Memory B cell (primary cell): ENCODE measurements around the gene FUT6.
"Not testable (repeated sequence)": the region's sequence is repeated elsewhere in the genome, so short reads cannot be mapped to it uniquely, and the experiment has no call there.

Experiments
- ATAC-seq: fragments of 150-1000 bp; cut with Tn5 transposase; 2 replicates; pipeline ENCODE4 v1.10.0; 2021; ENCODE audit warnings: low read depth, mild to moderate bottlenecking, moderate library complexity
- DNase-seq, 2 donors: peaks; one replicate each; pipeline ENCODE4 v3.0.0; 2022; ENCODE audit warnings: low spot score in 2 of 2
- H3K27ac Mint-ChIP-seq: one replicate; pipeline ENCODE4 v1.8.0; 2022; ENCODE audit warnings: mild to moderate bottlenecking, moderate library complexity, mixed read lengths
- H3K27me3 Mint-ChIP-seq: one replicate; pipeline ENCODE4 v1.8.0; 2022; ENCODE audit warnings: mixed read lengths
- H3K36me3 Mint-ChIP-seq: one replicate; pipeline ENCODE4 v1.8.0; 2022; ENCODE audit warnings: mild to moderate bottlenecking, mixed read lengths
- H3K4me1 Mint-ChIP-seq: one replicate; pipeline ENCODE4 v1.8.0; 2022; ENCODE audit warnings: mixed read lengths
- H3K4me3 Mint-ChIP-seq: one replicate; pipeline ENCODE4 v1.8.0; 2022; ENCODE audit warnings: mild to moderate bottlenecking, moderate library complexity, mixed read lengths
- H3K9me3 Mint-ChIP-seq: one replicate; pipeline ENCODE4 v1.8.0; 2022; ENCODE audit warnings: mixed read lengths

FUT6 gene

DNA sequence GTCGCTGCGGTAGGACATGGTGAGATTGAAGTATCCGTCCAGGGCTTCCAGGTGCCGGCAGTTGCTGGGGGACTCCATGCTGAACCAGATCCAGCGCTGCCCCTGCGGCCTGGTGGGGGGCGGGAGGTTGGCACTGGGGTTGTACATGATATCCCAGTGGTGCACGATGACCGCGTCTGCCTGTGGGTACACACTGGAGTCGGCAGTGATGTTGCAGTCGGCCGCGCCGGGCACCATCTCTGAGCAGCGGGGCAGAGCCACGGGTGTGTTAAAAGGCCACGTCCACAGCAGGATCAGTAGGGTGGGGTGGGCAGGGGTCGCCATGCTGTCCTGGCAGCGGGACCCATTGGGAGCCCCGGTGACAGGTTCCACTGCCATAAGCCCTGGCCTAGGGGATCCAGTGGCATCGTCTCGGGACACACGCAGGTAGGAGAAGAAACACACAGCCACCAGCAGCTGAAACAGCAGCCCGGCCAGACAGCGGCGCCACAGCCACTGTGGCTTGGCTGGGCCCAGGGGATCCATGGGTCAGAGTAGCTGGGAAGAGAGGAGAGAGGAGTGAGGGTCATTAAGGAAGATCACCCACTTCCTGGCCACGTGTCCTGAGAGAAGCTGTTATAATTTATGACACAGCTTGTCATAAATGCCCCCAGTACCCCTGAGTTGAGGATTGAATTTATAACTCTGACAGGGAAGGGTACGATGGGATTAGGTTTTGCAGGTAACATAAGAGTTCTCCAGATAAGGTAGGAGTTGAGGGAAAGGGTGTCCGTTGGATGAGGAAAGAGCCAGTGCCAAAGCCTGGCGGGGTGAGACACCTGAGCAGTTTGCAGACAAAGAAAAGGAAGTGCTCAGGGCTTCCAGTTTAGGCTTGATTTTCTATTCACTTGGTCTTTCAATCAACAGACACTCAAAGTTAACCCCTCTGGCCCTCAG, 28.0 kb upstream of the FUT6 start:
- no peaks in the 10 kb centered on the region for H3K9me3 Mint-ChIP-seq
- no peak overlapping the region for H3K4me3 Mint-ChIP-seq
- H3K27ac Mint-ChIP-seq: no peak overlapping the region
- ATAC-seq (no peak), DNase-seq (no peak)
- H3K27me3 Mint-ChIP-seq: peaks cover 18% of the 10 kb centered on the region
- H3K36me3 Mint-ChIP-seq: no peaks in the 10 kb centered on the region
- no peaks in the 10 kb centered on the region for H3K4me1 Mint-ChIP-seq

DNA sequence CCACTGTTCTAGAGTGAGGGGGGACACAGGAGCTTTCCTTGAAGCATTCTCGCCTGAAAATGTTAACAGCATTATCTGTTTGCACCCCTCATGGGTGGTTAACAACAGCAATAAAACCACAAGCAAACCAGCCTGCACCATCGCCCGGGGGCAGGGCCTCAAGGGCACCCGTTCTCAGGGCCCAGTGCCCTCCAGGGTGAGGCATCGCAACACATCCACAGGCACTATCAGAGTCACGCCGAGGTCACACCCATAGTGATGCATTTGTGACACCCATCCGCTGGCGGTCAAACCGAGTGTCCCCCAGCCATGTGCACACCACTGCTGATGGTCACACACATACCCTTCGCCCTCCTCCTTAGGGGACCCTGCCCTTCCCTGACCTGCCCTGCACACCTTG, 26.3 kb upstream of the FUT6 start:
- peaks cover 18% of the 10 kb centered on the region for H3K27me3 Mint-ChIP-seq
- H3K4me3 Mint-ChIP-seq: no peak overlapping the region
- H3K36me3 Mint-ChIP-seq: no peaks in the 10 kb centered on the region
- ATAC-seq: no peak
- no peak overlapping the region for H3K27ac Mint-ChIP-seq
- H3K4me1 Mint-ChIP-seq: no peaks in the 10 kb centered on the region
- no peak for DNase-seq
- H3K9me3 Mint-ChIP-seq: no peaks in the 10 kb centered on the region

DNA sequence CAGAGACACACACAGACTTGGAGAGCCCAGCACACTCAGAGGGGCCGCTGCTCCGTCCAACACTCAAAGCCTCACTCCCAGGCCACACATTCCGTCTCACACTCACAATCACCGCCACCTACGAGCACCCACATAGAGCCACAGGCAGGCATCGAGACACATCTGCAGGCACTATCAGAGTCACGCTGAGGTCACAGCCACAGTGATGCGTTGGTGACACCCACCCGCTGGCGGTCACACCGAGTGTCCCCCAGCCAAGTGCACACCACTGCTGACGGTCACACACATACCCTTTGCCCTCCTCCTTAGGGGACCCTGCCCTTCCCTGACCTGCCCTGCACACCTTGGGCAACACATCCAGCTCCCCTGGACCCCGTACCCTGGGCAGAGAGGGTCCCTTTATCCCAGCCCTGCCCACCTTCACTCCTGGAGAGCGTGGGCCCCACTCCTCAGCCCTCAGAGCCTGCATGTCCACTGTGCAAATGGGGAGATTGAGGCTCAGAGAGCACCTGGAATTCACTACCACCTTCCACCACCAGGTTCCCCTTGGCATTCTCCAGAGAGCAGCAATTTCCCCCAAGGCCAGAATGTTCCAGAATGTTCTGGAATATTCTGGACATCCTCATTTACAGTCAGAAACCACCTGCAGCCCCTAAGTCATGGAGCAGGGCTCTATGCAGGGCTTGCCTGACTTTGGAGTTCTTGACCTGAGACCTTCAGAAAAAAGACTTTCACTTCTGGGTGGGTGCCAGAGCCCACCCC, 25.4 kb upstream of the FUT6 start:
- no peak overlapping the region for H3K27ac Mint-ChIP-seq
- no peak overlapping the region for H3K4me3 Mint-ChIP-seq
- no peaks in the 10 kb centered on the region for H3K36me3 Mint-ChIP-seq
- peaks cover 17% of the 10 kb centered on the region for H3K27me3 Mint-ChIP-seq
- ATAC-seq (no peak), DNase-seq (no peak)
- H3K4me1 Mint-ChIP-seq: no peaks in the 10 kb centered on the region
- no peaks in the 10 kb centered on the region for H3K9me3 Mint-ChIP-seq

DNA sequence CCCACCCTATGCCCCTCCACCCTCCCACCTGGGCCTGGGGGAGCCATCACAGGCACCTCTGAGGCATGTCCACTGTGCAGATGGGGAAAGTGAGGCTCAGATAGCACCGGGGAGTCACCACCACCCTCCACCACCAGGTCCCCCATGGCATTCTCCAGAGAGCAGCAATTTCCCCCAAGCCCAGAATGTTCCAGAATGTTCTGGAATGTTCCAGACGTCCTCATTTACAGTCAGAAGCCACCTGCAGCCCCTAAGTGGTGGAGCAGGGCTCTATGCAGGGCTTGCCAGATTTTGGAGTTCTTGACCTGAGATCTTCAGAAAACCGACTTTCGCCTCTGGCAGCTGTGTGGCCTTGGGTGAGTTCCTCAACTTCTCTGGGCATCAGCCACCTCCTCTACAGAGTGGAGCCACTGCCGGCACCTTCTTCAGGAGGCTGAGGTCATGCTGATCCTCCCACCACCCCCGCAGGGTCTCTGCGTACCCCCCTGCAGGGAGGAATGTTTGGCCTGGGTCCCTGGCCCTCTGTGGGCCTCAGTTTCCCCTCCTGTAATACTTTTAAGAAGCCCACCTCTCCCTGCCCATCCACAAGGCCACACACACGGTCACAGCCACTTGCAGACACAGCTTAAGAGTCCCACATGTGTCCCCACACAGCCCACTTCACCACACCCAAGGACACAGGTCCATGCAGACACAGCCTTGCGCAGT, 24.7 kb upstream of the FUT6 start:
- H3K4me1 Mint-ChIP-seq: no peaks in the 10 kb centered on the region
- no peak overlapping the region for H3K4me3 Mint-ChIP-seq
- DNase-seq (no peak), ATAC-seq (no peak)
- no peaks in the 10 kb centered on the region for H3K9me3 Mint-ChIP-seq
- H3K27ac Mint-ChIP-seq: no peak overlapping the region
- peaks cover 17% of the 10 kb centered on the region for H3K27me3 Mint-ChIP-seq
- H3K36me3 Mint-ChIP-seq: no peaks in the 10 kb centered on the region

DNA sequence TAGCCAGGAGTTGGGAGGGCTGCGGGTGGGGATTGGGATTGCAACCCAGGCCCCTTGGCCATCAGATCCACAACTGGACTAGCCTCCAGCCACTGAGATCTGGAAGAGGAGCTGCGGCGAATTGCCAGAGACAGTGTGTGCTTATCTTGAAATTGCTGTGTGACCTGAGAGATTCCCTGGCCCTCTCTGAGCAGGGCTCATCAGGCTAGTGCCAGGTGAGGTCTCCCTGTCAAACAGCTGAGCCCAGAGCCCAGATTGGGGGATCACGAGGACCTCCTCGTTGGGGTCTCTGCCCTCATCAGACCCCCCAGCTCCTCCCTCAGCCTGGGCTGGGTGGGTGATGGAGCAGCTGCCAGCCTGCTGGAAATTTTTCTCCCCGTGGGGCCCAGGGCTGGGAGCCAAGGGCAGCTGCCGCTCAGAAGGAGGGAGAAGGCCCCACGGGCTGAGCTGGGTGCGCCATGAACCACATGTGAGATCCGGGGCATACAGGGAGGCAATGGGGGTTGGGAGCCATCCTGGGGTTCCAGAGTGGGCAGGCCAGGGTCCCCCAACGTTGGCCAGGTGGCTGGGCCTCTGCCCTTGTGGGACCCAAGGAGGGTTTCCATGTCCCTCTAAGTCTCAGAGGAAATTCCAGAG, 23.6 kb upstream of the FUT6 start:
- ATAC-seq (no peak), DNase-seq (no peak)
- Mint-ChIP-seq H3K27ac (no peak overlapping the region), H3K4me1 (no peaks in the 10 kb centered on the region), H3K27me3 (peaks cover 15% of the 10 kb centered on the region), H3K9me3 (no peaks in the 10 kb centered on the region), H3K36me3 (no peaks in the 10 kb centered on the region), H3K4me3 (no peak overlapping the region)

DNA sequence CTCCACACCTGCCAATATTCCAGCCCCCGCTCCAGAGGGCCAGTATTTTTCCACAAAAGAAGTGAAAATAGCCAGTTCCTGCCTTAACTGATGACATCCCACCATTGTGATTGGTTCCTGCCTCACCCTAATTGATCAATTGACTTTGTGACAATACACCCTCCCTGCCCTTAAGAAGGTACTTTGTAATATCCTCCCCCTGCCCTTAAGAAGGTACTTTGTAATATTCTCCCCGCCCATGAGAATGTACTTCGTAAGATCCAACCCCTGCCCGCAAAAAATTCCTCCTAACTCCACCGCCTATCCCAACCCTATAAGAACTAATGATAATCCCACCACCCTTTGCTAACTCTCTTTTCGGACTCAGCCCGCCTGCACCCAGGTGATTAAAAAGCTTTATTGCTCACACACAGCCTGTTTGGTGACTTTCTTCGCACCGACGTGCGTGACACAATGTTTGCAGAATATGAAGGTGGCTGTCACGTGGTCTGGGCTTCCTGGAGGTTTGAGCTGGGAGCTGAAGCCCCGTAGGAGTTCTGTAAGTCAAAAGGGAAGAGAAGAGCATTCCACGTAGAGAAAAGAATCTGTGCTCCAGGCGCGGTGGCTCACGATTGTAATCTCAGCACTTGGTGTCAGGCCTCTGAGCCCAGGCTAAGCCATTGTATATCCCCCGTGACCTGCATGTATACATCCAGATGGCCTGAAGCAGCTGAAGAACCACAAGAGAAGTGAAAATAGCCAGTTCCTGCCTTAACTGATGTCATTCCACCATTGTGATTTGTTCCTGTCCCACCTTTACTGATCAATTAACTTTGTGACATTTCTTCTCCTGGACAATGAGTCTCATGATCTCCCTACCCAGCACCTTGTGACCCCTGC, 17.9 kb upstream of the FUT6 start:
- ATAC-seq (no peak), DNase-seq (no peak)
- H3K9me3 Mint-ChIP-seq: peaks cover 5% of the 10 kb centered on the region
- H3K4me3 Mint-ChIP-seq: no peak overlapping the region
- no peaks in the 10 kb centered on the region for H3K36me3 Mint-ChIP-seq
- no peak overlapping the region for H3K27ac Mint-ChIP-seq
- H3K27me3 Mint-ChIP-seq: peaks cover 5% of the 10 kb centered on the region
- no peaks in the 10 kb centered on the region for H3K4me1 Mint-ChIP-seq

DNA sequence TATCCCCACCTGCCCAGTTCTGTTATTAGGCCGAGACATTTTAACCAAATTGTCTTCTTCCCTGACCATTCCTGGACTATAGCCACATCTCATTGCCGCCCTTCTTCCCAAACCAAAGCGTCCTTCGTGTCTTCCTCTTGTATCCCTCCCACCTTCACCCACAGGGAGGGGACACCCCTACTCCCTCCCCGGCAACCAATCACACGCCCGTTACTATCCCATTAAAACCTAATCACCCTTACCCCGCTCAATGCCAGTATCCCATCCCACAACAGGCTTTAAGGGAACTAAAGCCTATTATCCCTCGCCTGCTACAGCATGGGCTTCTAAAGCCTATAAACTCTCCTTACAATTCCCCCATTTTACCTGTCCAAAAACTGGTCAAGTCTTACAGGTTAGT, 15.6 kb upstream of the FUT6 start:
- H3K36me3 Mint-ChIP-seq, H3K27me3 Mint-ChIP-seq, H3K4me1 Mint-ChIP-seq, H3K9me3 Mint-ChIP-seq, DNase-seq, H3K27ac Mint-ChIP-seq, H3K4me3 Mint-ChIP-seq, ATAC-seq: not testable (repeated sequence)

DNA sequence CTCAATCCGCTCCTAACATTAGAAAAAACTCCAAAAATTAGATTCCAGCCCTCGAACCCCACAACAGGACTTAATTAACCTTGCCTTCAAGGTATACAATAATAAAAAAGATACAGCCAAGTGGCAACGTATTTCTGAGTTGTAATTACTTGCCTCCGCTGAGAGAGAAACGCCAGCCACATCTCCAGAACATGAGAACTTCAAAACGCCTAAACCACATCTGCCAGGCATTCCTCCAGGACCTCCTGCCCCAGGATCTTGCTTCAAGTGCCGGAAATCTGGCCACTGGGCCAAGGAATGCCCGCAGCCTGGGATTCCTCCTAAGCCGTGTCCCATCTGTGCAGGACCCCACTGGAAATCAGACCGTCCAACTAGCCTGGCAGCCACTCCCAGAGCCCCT, 14.6 kb upstream of the FUT6 start:
- not testable (repeated sequence) for H3K4me3 Mint-ChIP-seq, H3K4me1 Mint-ChIP-seq, H3K27me3 Mint-ChIP-seq

DNA sequence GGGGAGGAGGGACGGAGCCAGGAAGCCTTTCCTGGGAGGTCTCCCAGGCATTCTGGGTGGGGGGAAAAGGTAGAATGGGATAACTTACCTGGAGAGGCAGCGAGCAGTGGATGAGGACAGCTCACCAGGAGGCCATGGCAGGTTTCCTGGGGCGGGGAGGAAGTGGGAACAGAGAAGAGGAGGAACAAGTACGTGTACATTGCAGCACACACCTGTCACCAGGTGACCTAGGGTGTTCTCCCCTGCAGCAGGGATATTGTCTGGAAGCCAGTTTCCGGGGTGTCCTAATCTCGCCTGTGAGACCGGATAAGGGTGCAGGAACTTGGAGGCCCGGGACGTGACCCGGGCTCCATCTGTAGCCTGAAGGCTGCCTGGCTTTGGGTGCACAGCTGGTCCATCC, 11.8 kb upstream of the FUT6 start, which contains the start of gene FUT3:
TSS of gene FUT3 (minus strand) at position 148 of the 400 bp plus-strand sequence.
- peaks cover 3% of the 10 kb centered on the region for H3K27me3 Mint-ChIP-seq
- peaks cover 3% of the 10 kb centered on the region for H3K9me3 Mint-ChIP-seq
- no peak within 1 kb of the TSS for H3K27ac Mint-ChIP-seq
- DNase-seq (no peak), ATAC-seq (no peak)
- no peaks in the 10 kb centered on the region for H3K36me3 Mint-ChIP-seq
- no peaks in the 10 kb centered on the region for H3K4me1 Mint-ChIP-seq
- no peak within 1 kb of the TSS for H3K4me3 Mint-ChIP-seq

More for the DNA sequence above, 14.6 kb upstream of the FUT6 start:
- not testable (repeated sequence) for DNase-seq, ATAC-seq, H3K27ac Mint-ChIP-seq, H3K9me3 Mint-ChIP-seq, H3K36me3 Mint-ChIP-seq

DNA sequence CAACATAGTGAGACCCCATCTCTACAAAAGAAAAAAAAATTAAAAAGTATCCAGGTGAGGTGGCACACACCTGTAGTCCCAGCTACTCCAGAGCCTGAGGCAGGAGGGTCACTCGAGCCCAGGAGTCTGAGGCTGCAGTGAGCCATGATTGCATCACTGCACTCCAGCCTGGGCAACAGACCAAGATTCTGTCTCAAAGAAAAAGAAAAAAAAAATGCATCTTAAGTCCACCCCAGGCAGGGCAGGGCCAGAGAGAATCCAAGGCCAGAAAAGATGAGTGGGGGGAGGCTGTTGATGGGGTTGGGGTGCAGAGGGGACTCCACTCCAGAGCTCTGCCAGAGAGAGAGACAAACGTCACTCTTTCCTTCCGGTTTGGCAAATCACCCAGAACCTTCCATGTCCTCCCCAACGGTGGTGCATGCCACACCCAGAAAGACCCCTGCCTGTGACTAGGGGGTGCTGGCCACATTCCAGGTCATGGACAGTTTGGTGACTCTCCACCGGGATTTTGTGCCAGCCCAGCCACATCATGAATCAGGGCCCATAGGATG, 11.3 kb upstream of the FUT6 start:
- DNase-seq (no peak), ATAC-seq (no peak)
- H3K4me3 Mint-ChIP-seq: no peak overlapping the region
- H3K27me3 Mint-ChIP-seq: peaks cover 3% of the 10 kb centered on the region
- H3K27ac Mint-ChIP-seq: no peak overlapping the region
- H3K9me3 Mint-ChIP-seq: peaks cover 3% of the 10 kb centered on the region
- H3K36me3 Mint-ChIP-seq: no peaks in the 10 kb centered on the region
- no peaks in the 10 kb centered on the region for H3K4me1 Mint-ChIP-seq

DNA sequence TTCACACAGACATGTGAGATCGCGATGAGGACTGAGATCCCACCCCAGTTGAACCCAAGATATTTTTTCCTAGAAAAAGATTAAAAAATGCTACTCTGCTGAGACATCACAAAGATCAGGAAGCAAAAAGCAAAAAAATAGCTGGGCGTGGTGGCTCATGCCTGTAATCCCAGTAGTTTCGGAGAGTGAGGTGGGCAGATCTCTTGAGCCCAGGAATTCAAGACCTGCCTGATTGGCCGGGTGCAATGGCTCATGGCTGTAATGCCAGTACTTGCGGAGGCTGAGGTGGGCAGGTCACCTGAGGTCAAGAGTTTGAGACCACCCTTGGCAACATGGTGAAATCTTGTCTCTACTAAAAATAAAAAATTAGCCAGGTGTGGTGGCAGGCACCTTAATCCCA, 10.7 kb upstream of the FUT6 start:
- ATAC-seq (no peak), DNase-seq (no peak)
- H3K4me3 Mint-ChIP-seq: no peak overlapping the region
- no peak overlapping the region for H3K27ac Mint-ChIP-seq
- H3K36me3 Mint-ChIP-seq: no peaks in the 10 kb centered on the region
- H3K4me1 Mint-ChIP-seq: no peaks in the 10 kb centered on the region
- H3K27me3 Mint-ChIP-seq: peaks cover 3% of the 10 kb centered on the region
- H3K9me3 Mint-ChIP-seq: peaks cover 3% of the 10 kb centered on the region

DNA sequence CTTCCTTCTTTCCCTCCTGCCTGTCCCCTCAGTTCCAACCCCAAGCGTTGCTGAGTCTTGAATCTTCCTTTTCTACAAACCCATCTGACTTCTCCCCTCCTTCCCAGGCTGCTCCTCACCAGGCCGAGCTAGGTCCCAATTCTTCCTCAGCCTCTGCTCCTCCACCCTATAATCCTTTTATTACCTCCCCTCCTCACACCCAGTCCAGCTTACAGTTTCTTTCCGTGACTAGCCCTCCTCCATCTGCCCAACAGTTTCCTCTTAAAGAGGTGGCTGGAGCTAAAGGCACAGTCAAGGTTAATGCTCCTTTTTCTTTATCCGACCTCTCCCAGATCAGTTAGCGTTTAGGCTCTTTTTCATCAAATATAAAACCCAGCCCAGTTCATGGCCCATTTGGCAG, 9.1 kb upstream of the FUT6 start:
- not testable (repeated sequence) for H3K36me3 Mint-ChIP-seq, DNase-seq, H3K4me3 Mint-ChIP-seq, H3K9me3 Mint-ChIP-seq, H3K4me1 Mint-ChIP-seq, H3K27ac Mint-ChIP-seq, ATAC-seq, H3K27me3 Mint-ChIP-seq

DNA sequence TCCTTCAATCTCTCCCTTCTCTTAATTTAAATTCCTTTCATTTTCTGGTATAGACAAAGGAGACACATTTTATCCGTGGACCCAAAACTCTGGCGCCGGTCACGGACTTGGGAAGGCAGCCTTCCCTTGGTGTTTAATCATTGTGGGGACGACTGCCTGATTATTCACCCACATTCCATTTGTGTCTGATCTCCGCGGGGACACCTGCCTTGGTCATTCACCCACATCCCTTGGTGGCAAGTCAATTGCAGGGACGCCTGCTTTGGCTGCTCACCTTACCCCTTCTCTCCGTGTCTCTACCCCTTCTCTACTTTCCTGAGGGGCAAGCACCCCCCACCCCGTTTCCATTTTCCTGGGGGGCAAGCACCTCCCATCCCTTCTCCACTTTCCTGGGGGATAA, 8.3 kb upstream of the FUT6 start:
- H3K27ac Mint-ChIP-seq, H3K4me3 Mint-ChIP-seq, H3K9me3 Mint-ChIP-seq, H3K4me1 Mint-ChIP-seq, DNase-seq, ATAC-seq, H3K27me3 Mint-ChIP-seq, H3K36me3 Mint-ChIP-seq: not testable (repeated sequence)
